NT2/D1 (cell line): ENCODE measurements around the gene REEP5.

Source experiments
- SUZ12 ChIP-seq: IDR thresholded peaks from 2 replicates; pipeline ENCODE4 v1.6.1; 2011; ENCODE audit not compliant: insufficient read length, insufficient read depth; ENCODE audit errors: extremely low read depth
- YY1 ChIP-seq: IDR thresholded peaks from 2 replicates; pipeline ENCODE4 v1.6.1; 2011; ENCODE audit not compliant: insufficient read length, insufficient read depth
- ZNF274 ChIP-seq: IDR thresholded peaks from 2 replicates; pipeline ENCODE4 v1.6.1; 2011; ENCODE audit warnings: mild to moderate bottlenecking, low read depth, low read length

GRCh38 chr5:112878101-112878500 is 43.9 kb downstream of the REEP5 start:
- TF ChIP-seq SUZ12 (no peak), ZNF274 (no peak), YY1 (no peak)
